ENCODE measurements around the gene IFNLR1.

DNA sequence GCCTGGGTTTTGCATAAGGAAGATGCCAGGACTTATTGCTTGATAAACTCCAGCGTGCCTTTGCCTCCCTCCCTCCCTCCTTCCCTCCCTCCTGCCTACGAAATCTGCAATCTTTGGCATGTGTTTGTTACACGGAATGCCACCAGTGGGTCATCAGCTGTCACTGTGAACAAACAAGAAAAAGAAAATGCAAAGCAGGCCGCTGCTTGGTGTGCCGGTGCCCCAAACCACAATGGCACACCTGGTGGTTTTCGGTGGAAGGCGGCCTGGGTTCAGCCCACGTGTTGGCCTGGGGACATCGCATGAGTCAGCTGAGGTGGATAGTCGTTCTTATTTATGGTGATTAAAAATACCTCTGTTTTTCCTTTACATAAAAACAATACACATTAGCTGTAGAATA is 16.3 kb upstream of the IFNLR1 start:
- no peak for TF ChIP-seq POLR2A (IDR thresholded peaks at IDR 0.05)
- TF ChIP-seq, protein P1, sequence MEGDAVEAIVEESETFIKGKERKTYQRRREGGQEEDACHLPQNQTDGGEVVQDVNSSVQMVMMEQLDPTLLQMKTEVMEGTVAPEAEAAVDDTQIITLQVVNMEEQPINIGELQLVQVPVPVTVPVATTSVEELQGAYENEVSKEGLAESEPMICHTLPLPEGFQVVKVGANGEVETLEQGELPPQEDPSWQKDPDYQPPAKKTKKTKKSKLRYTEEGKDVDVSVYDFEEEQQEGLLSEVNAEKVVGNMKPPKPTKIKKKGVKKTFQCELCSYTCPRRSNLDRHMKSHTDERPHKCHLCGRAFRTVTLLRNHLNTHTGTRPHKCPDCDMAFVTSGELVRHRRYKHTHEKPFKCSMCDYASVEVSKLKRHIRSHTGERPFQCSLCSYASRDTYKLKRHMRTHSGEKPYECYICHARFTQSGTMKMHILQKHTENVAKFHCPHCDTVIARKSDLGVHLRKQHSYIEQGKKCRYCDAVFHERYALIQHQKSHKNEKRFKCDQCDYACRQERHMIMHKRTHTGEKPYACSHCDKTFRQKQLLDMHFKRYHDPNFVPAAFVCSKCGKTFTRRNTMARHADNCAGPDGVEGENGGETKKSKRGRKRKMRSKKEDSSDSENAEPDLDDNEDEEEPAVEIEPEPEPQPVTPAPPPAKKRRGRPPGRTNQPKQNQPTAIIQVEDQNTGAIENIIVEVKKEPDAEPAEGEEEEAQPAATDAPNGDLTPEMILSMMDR (IDR thresholded peaks at IDR 0.05): no peak
